Astrocyte (in vitro differentiated cells and primary cell): ENCODE data around the gene ZNF800. TPM values are rescaled to one million over a fixed set of nuclear protein-coding genes. Genes with fewer than 3 reads are reported as not detected.
"Not testable (repeated sequence)": the region's sequence is repeated elsewhere in the genome, so short reads cannot be mapped to it uniquely, and the experiment has no call there.

Source experiments
- DNase-seq: peaks from one replicate; pipeline ENCODE4 v3.0.0-alpha.2; 2010; ENCODE audit warnings: low read depth
- FAIRE-seq: peaks from 2 replicates; lab custom pipeline; 2011; peaks lifted over from hg19 to GRCh38; lab: Jason Lieb, UNC
- H2AFZ ChIP-seq: 2 replicates; pipeline ENCODE4 v1.6.0; 2012; ENCODE audit warnings: low read depth, low read length, inconsistent platforms
- H3K27ac ChIP-seq: 2 replicates; pipeline ENCODE4 v1.5.1; 2011; ENCODE audit warnings: low read depth, low read length, inconsistent platforms
- H3K27me3 ChIP-seq: 2 replicates; pipeline ENCODE4 v1.6.0; 2011; ENCODE audit warnings: low read length, inconsistent platforms; ENCODE audit not compliant: insufficient read depth
- H3K36me3 ChIP-seq: 2 replicates; pipeline ENCODE4 v1.5.1; 2011; ENCODE audit warnings: low read length, inconsistent platforms; ENCODE audit not compliant: insufficient read depth
- H3K4me1 ChIP-seq: 2 replicates; pipeline ENCODE4 v1.5.1; 2011; ENCODE audit warnings: low read length, inconsistent platforms; ENCODE audit not compliant: insufficient read depth
- H3K4me2 ChIP-seq: 2 replicates; pipeline ENCODE4 v1.6.0; 2012; ENCODE audit warnings: low read length, inconsistent platforms
- H3K4me3 ChIP-seq: 2 replicates; pipeline ENCODE4 v1.5.1; 2011; ENCODE audit warnings: low read depth, mild to moderate bottlenecking, low read length, inconsistent platforms; ENCODE audit not compliant: insufficient read depth
- H3K79me2 ChIP-seq: 2 replicates; pipeline ENCODE4 v1.6.0; 2012; ENCODE audit warnings: mild to moderate bottlenecking, low read length, inconsistent platforms; ENCODE audit not compliant: insufficient read depth
- H3K9ac ChIP-seq: 2 replicates; pipeline ENCODE4 v1.6.0; 2012; ENCODE audit warnings: mild to moderate bottlenecking, low read length, inconsistent platforms
- H3K9me3 ChIP-seq: 2 replicates; pipeline ENCODE4 v1.5.1; 2012; ENCODE audit warnings: low read depth, mild to moderate bottlenecking, low read length, inconsistent platforms; ENCODE audit not compliant: insufficient read depth
- H4K20me1 ChIP-seq: 2 replicates; pipeline ENCODE4 v1.6.0; 2012; ENCODE audit warnings: low read length, inconsistent platforms; ENCODE audit not compliant: insufficient read depth
- H3K27ac Mint-ChIP-seq: one replicate; pipeline ENCODE4 v1.8.0; 2021; ENCODE audit warnings: mild to moderate bottlenecking, mixed read lengths; ENCODE audit not compliant: unreplicated experiment
- H3K27me3 Mint-ChIP-seq: one replicate; pipeline ENCODE4 v1.8.0; 2021; ENCODE audit warnings: low read depth, mixed read lengths; ENCODE audit not compliant: unreplicated experiment
- H3K36me3 Mint-ChIP-seq: one replicate; pipeline ENCODE4 v1.8.0; 2021; ENCODE audit warnings: low read depth, mixed read lengths; ENCODE audit not compliant: unreplicated experiment
- H3K4me1 Mint-ChIP-seq: one replicate; pipeline ENCODE4 v1.8.0; 2021; ENCODE audit warnings: low read depth, mixed read lengths; ENCODE audit not compliant: unreplicated experiment
- H3K4me3 Mint-ChIP-seq: one replicate; pipeline ENCODE4 v1.8.0; 2021; ENCODE audit warnings: mild to moderate bottlenecking, moderate library complexity, mixed read lengths; ENCODE audit not compliant: unreplicated experiment
- H3K9me3 Mint-ChIP-seq: one replicate; pipeline ENCODE4 v1.8.0; 2021; ENCODE audit warnings: mild to moderate bottlenecking, mixed read lengths; ENCODE audit not compliant: unreplicated experiment
- CTCF ChIP-seq: IDR thresholded peaks from 2 replicates; pipeline ENCODE4 v1.5.1; 2011; ENCODE audit warnings: low read depth, mild to moderate bottlenecking, inconsistent platforms, low read length, moderate library complexity; ENCODE audit not compliant: insufficient read depth
- EZH2 ChIP-seq: IDR thresholded peaks from 2 replicates; pipeline ENCODE4 v1.6.1; 2012; ENCODE audit warnings: mild to moderate bottlenecking, low read length, inconsistent platforms; ENCODE audit not compliant: insufficient read depth
- total RNA-seq: library from RNA; stranded (reverse); gene quantifications from 2 replicates; pipeline ENCODE4 v1.2.1, GENCODE V29; 2021

The ZNF800 gene
- total RNA-seq, 1 donor from 2014 or later: 27.9 TPM

GRCh38 chr7:127404286-127405072, 12.0 kb upstream of the ZNF800 start:
- H4K20me1 ChIP-seq: no peaks in the 10 kb centered on the region
- H3K9ac ChIP-seq: no peak overlapping the region
- TF ChIP-seq CTCF: no peak
- TF ChIP-seq EZH2: no peak
- no peak overlapping the region for H3K4me3 ChIP-seq
- no peak for FAIRE-seq
- Mint-ChIP-seq H3K4me3 (no peak overlapping the region), H3K27ac (no peak overlapping the region), H3K27me3 (peaks cover 9% of the 10 kb centered on the region), H3K36me3 (no peaks in the 10 kb centered on the region), H3K4me1 (peaks cover 2% of the 10 kb centered on the region), H3K9me3 (peaks cover 2% of the 10 kb centered on the region)
- H2AFZ ChIP-seq: no peak overlapping the region
- H3K79me2 ChIP-seq: no peaks in the 10 kb centered on the region
- H3K9me3 ChIP-seq: no peaks in the 10 kb centered on the region
- H3K4me2 ChIP-seq: no peak overlapping the region
- no peaks in the 10 kb centered on the region for H3K4me1 ChIP-seq
- H3K36me3 ChIP-seq: no peaks in the 10 kb centered on the region
- H3K27ac ChIP-seq: no peak overlapping the region
- no peak for DNase-seq
- peaks cover 7% of the 10 kb centered on the region for H3K27me3 ChIP-seq

GRCh38 chr7:127396184-127396583, 3.7 kb upstream of the ZNF800 start:
- H2AFZ ChIP-seq: no peak overlapping the region
- FAIRE-seq (no peak), DNase-seq (no peak)
- peaks cover 6% of the 10 kb centered on the region for H3K27me3 ChIP-seq
- H3K4me2 ChIP-seq: no peak overlapping the region
- H3K4me3 ChIP-seq: no peak overlapping the region
- peaks cover 8% of the 10 kb centered on the region for H3K4me1 ChIP-seq
- H3K4me3 Mint-ChIP-seq: no peak overlapping the region
- H3K4me1 Mint-ChIP-seq: peaks cover 8% of the 10 kb centered on the region
- no peaks in the 10 kb centered on the region for H3K36me3 Mint-ChIP-seq
- no peak overlapping the region for H3K27ac Mint-ChIP-seq
- H3K36me3 ChIP-seq: no peaks in the 10 kb centered on the region
- H3K27me3 Mint-ChIP-seq: peaks cover 16% of the 10 kb centered on the region
- H3K9ac ChIP-seq: no peak overlapping the region
- peaks cover 5% of the 10 kb centered on the region for H4K20me1 ChIP-seq
- H3K9me3 ChIP-seq: no peaks in the 10 kb centered on the region
- H3K27ac ChIP-seq: no peak overlapping the region
- H3K79me2 ChIP-seq: peaks cover 13% of the 10 kb centered on the region
- H3K9me3 Mint-ChIP-seq: peaks cover 2% of the 10 kb centered on the region
- TF ChIP-seq EZH2: no peak
- peak; percentile 18 for TF ChIP-seq CTCF

GRCh38 chr7:127395104-127395503, 2.6 kb upstream of the ZNF800 start:
- not testable (repeated sequence) for H3K27ac Mint-ChIP-seq, H3K4me2 ChIP-seq, H3K27me3 ChIP-seq, H3K9ac ChIP-seq, H3K4me1 ChIP-seq, DNase-seq, H3K36me3 Mint-ChIP-seq, H3K36me3 ChIP-seq, H3K4me3 ChIP-seq, H3K27ac ChIP-seq, H2AFZ ChIP-seq, H3K9me3 ChIP-seq, H4K20me1 ChIP-seq, H3K9me3 Mint-ChIP-seq, FAIRE-seq, H3K4me3 Mint-ChIP-seq
- H3K27me3 Mint-ChIP-seq: peaks cover 10% of the 10 kb centered on the region
- H3K79me2 ChIP-seq: peaks cover 24% of the 10 kb centered on the region
- H3K4me1 Mint-ChIP-seq: peaks cover 14% of the 10 kb centered on the region
